AG10803 (cell line): Measurements from ENCODE around the gene RHOJ.

ENCODE experiments used
- DNase-seq: peaks from one replicate; pipeline ENCODE4 v3.0.0; 2010; ENCODE audit warnings: low read depth
- H3K4me3 ChIP-seq: 2 replicates; pipeline ENCODE4 v1.5.1; 2011; ENCODE audit warnings: mild to moderate bottlenecking, low read length, control low read depth
- CTCF ChIP-seq: conservative IDR thresholded peaks from 2 replicates; pipeline ENCODE4 v1.5.1; 2011; ENCODE audit warnings: mild to moderate bottlenecking, low read length, control low read depth, inconsistent platforms

The RHOJ gene

GRCh38 chr14:63262446-63262845, 58.2 kb downstream of the RHOJ start:
- no peak overlapping the region for H3K4me3 ChIP-seq
- no peak for TF ChIP-seq CTCF
- no peak for DNase-seq

- DNase-seq: no peak
- no peak overlapping the region for H3K4me3 ChIP-seq
- TF ChIP-seq CTCF: no peak
These were observed 61.9 kb downstream of the RHOJ start for GRCh38 chr14:63266106-63266505.

- no peak for DNase-seq
- H3K4me3 ChIP-seq: no peak overlapping the region
- no peak for TF ChIP-seq CTCF
These were observed 62.9 kb downstream of the RHOJ start for GRCh38 chr14:63267171-63267570.

- H3K4me3 ChIP-seq: no peak overlapping the region
- no peak for DNase-seq
- TF ChIP-seq CTCF: no peak
These were observed 64.5 kb downstream of the RHOJ start for GRCh38 chr14:63268771-63269170.

- H3K4me3 ChIP-seq: no peak overlapping the region
- TF ChIP-seq CTCF: no peak
- no peak for DNase-seq
These were observed 65.5 kb downstream of the RHOJ start for GRCh38 chr14:63269561-63270225.

- H3K4me3 ChIP-seq: no peak overlapping the region
- TF ChIP-seq CTCF: no peak
- peak; percentile 44 for DNase-seq
These were observed 68.9 kb downstream of the RHOJ start for GRCh38 chr14:63273129-63273528.
